ENCODE data around the gene CD2. TPM values are rescaled to one million over a fixed set of nuclear protein-coding genes. Genes with fewer than 3 reads are reported as not detected.

Gene CD2
- total RNA-seq, 2 donors from 2014 or later, result 2.1 TPM; not detected in 1

GRCh38 chr1:116814926-116815723 lies 60.9 kb downstream of the CD2 start:
- H3K27ac ChIP-seq, result no peak overlapping the region
- no peaks in the 10 kb centered on the region for H3K9me3 ChIP-seq
- no peaks in the 10 kb centered on the region for H3K36me3 ChIP-seq (replicated peaks in 1 of 2; ENCODE audit: insufficient read depth in 1 of 2, low read depth in 2 of 2)
- ATAC-seq (no peak), DNase-seq (no peak)
- WGBS, 2 donors, result 83 to 84% methylated on average over 4 of the region's 4 CpGs
- no peaks in the 10 kb centered on the region for H3K27me3 ChIP-seq
- intact Hi-C loops (cut with DNase I), result no loop called here
- TF ChIP-seq CTCF (IDR thresholded peaks at IDR 0.05) (no peak), POLR2A (IDR thresholded peaks at IDR 0.05) (no peak)
- no peak overlapping the region for H3K4me3 ChIP-seq
- H3K4me1 ChIP-seq, result peaks cover 12% of the 10 kb centered on the region

GRCh38 chr1:116817582-116818064 lies 63.4 kb downstream of the CD2 start:
- ATAC-seq, result no peak
- H3K27me3 ChIP-seq, result no peaks in the 10 kb centered on the region
- H3K36me3 ChIP-seq (replicated peaks in 1 of 2; ENCODE audit: insufficient read depth in 1 of 2, low read depth in 2 of 2), result no peaks in the 10 kb centered on the region
- peaks cover 23% of the 10 kb centered on the region for H3K4me1 ChIP-seq
- no peak overlapping the region for H3K4me3 ChIP-seq
- no peaks in the 10 kb centered on the region for H3K9me3 ChIP-seq
- TF ChIP-seq CTCF (IDR thresholded peaks at IDR 0.05), result peak; percentile 16 to 72 (median 50)
- no peak for TF ChIP-seq POLR2A (IDR thresholded peaks at IDR 0.05)
- 22 to 33% methylated on average over 2 of the region's 2 CpGs for WGBS, 2 donors
- intact Hi-C loops (cut with DNase I), result no loop called here
- H3K27ac ChIP-seq, result no peak overlapping the region
- DNase-seq, result peak; percentile 37 to 54 (median 46)

Other genes with a start within 250 kb of the CD2 start
- gene CD58, start 183.4 kb upstream of the CD2 start, total RNA-seq, result 10 to 100 TPM in 1 of 2 donors, 1 to 10 TPM in 1; 6.6 to 15.0 TPM
- 1 to 10 TPM; 4.6 to 5.2 TPM for gene IGSF3, start 86.7 kb upstream of the CD2 start, total RNA-seq
- 10 to 100 TPM; 35.0 to 76.8 TPM for gene PTGFRN, start 155.5 kb downstream of the CD2 start, total RNA-seq
- under 1 TPM; 0.26 to 0.33 TPM for gene CD101, start 247.3 kb downstream of the CD2 start, total RNA-seq

All from body of pancreas (tissue), 4 donors.